Measurements from ENCODE around the gene GNB1. TPM values are rescaled to one million over a fixed set of nuclear protein-coding genes. Genes with fewer than 3 reads are reported as not detected.

The GNB1 gene
- total and polyA plus RNA-seq, 4 experiments from 2014 or later = 70.9 to 276 (median 197) TPM

DNA sequence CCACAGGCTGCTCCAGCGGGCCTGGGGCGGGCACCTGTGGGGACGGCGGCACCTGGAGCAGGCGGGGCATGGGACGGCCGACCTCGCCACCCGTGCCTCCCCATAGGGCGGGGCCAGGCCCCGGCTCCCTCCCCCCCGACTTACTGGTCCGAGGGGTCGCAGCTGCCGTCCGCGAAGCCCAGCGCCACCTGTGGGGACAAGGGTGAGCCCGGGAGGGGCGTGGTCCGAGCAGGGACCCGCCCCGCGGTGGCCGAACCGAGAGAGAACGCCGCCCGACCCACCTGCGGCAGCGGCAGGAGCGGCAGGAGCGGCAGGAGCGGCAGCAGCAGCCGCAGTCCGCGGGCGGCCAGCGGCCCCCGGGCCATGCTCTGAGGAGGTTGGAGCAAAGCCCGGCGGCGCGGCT, 28.0 kb upstream of the GNB1 start, which contains the start of gene TMEM52:
TSS of gene TMEM52 (minus strand) at position 379 of the 403 bp plus-strand sequence. CDS start at position 365, 14 bp downstream.
- Histone ChIP-seq H3K27ac (ENCODE audit: low read depth, low read length) (peak within 1 kb of the TSS; percentile 36), H3K9me3 (ENCODE audit: control insufficient read depth in 1 of 2, low read length in 2 of 2) (no peaks in the 10 kb centered on the region), H3K27me3 (ENCODE audit: insufficient read depth, low read length) (no peaks in the 10 kb centered on the region), H3K4me3 (ENCODE audit: low read length in 2 of 2) (peak within 1 kb of the TSS in 1 of 2 donors; percentile 68), H3K4me1 (ENCODE audit: insufficient read depth, low read length) (peaks cover 17% of the 10 kb centered on the region), H3K36me3 (ENCODE audit: insufficient read depth, low read length) (no peaks in the 10 kb centered on the region)
- Mint-ChIP-seq H3K9me3 (no peaks in the 10 kb centered on the region), H3K27me3 (peaks cover 0 to 1% of the 10 kb centered on the region in 2 donors), H3K36me3 (no peaks in the 10 kb centered on the region), H3K27ac (peak within 1 kb of the TSS; percentile 78 to 96 (median 88)), H3K4me1 (peaks cover 1 to 15% (median 6%) of the 10 kb centered on the region in 4 donors), H3K4me3 (peak within 1 kb of the TSS; percentile 24 to 81 (median 68))
- DNase-seq = no peak
- POLR2A ChIA-PET (ENCODE audit: partially characterized antibody) = interaction anchor here (0.6 to 1.5 kb wide), 2 partner anchors 139 to 513 kb away, joined by 3 read pairs; no protein-coding TSS in a partner anchor
- CTCF ChIA-PET (ENCODE audit: partially characterized antibody) = no interaction called here
- intact Hi-C loops (cut with micrococcal nuclease) = loop anchor here (1.0 kb wide), 2 partner anchors 10 to 286 kb away; no protein-coding TSS in a partner anchor

DNA sequence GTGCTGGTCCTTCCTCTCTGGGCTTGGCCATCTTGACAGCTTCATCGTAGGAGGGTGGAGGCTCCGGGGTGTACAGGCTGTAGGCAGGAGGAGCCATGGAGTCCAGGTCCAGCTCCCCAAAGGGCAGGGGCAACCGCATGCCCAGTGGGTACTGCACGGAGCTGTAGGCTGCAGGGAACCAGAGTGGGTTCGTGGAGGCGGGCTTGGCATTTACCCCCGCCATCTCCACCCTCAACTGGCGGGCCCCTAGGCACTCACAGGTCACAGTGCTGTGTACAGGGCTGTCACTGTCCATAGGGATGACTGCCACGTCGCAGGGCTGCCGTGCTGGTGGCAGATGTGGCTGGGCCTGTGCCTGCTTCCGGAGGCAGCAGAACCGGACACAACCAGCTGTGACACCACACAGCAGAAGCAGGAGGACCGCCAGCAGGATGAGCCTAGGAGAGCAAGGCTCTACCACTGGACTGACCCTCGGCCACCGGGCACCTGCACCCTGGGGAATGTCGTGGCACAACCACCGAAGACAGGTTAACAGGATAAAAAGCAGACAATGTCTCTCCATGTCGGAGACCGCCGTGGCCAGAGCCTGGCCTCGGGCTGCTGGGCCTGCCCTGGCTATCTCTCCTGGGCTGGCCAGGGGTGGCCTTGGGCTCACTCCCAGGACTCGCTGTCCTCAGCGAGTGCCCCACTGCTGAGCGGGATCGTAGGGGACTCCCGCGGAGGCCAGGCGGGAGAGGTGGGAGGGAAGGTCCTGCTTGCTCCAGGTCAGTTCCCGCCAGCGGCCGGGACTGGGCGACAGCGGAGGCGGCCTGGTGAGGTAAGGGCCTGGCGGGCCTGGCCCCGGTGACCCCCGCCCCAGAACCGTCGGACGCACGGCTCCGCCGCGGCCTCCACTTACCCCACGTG, 27.4 kb upstream of the GNB1 start:
- intact Hi-C loops (cut with micrococcal nuclease) = no loop called here
- no peaks in the 10 kb centered on the region for H3K9me3 ChIP-seq (ENCODE audit: control insufficient read depth in 1 of 2, low read length in 2 of 2)
- H3K36me3 ChIP-seq (ENCODE audit: insufficient read depth, low read length) = no peaks in the 10 kb centered on the region
- CTCF ChIA-PET (ENCODE audit: partially characterized antibody) = no interaction called here
- peak overlapping the region in 1 of 2 donors; percentile 68 for H3K4me3 ChIP-seq (ENCODE audit: low read length in 2 of 2)
- H3K27me3 ChIP-seq (ENCODE audit: insufficient read depth, low read length) = no peaks in the 10 kb centered on the region
- POLR2A ChIA-PET (ENCODE audit: partially characterized antibody) = interaction anchor here (0.6 to 1.5 kb wide), 2 partner anchors 138 to 512 kb away, joined by 3 read pairs; no protein-coding TSS in a partner anchor
- peak overlapping the region; percentile 20 for H3K27ac ChIP-seq (ENCODE audit: low read depth, low read length)
- H3K36me3 Mint-ChIP-seq = no peaks in the 10 kb centered on the region
- peak overlapping the region in 6 of 8 donors; percentile 42 to 81 (median 49) for H3K4me3 Mint-ChIP-seq
- peaks cover 1 to 15% (median 6%) of the 10 kb centered on the region in 4 donors for H3K4me1 Mint-ChIP-seq
- peaks cover 0 to 2% of the 10 kb centered on the region in 2 donors for H3K27me3 Mint-ChIP-seq
- no peak for DNase-seq
- peaks cover 17% of the 10 kb centered on the region for H3K4me1 ChIP-seq (ENCODE audit: insufficient read depth, low read length)
- H3K27ac Mint-ChIP-seq = no peak overlapping the region
- no peaks in the 10 kb centered on the region for H3K9me3 Mint-ChIP-seq

DNA sequence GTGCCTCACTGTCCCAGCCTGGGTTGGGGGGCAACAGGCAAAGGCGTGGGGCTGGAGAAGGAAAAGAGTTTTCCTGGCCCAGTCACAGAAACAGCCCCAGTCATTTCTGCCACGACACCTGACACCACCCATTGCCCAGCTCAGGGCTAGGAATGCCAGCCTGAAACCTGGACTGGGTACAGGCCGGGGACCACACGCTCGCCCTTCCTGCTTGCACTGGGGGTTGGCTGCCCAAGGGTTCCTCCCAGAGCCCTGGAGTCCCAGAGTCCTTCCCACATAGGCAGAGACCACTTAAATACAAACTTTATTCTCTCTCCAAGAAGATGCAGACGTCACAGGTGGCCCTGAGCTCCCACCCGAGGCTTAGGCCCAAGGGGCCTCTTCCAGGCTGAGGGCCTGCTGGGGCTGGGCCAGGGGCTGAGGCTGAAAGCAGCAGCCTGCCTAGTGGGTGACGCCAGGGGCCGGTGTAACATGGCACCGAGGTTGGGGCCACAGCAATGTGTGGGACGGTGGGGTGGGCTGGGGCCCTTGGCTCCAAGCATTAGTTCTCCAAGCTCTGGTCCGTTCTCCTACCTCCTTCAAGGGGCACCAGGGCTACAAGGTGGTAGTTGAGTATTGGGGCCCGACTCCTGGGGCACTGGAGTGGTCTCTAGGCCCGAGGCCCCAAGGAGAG, 26.6 kb upstream of the GNB1 start:
- Histone ChIP-seq H3K27me3 (ENCODE audit: insufficient read depth, low read length) (no peaks in the 10 kb centered on the region), H3K27ac (ENCODE audit: low read depth, low read length) (no peak overlapping the region), H3K36me3 (ENCODE audit: insufficient read depth, low read length) (no peaks in the 10 kb centered on the region), H3K4me1 (ENCODE audit: insufficient read depth, low read length) (peaks cover 17% of the 10 kb centered on the region), H3K4me3 (ENCODE audit: low read length in 2 of 2) (no peak overlapping the region), H3K9me3 (ENCODE audit: control insufficient read depth in 1 of 2, low read length in 2 of 2) (no peaks in the 10 kb centered on the region)
- POLR2A ChIA-PET (ENCODE audit: partially characterized antibody) = no interaction called here
- DNase-seq = no peak
- peaks cover 0 to 2% of the 10 kb centered on the region in 2 donors for H3K27me3 Mint-ChIP-seq
- peak overlapping the region in 2 of 8 donors; percentile 29 to 70 for H3K4me3 Mint-ChIP-seq
- CTCF ChIA-PET (ENCODE audit: partially characterized antibody) = no interaction called here
- intact Hi-C loops (cut with micrococcal nuclease) = no loop called here
- H3K4me1 Mint-ChIP-seq = peaks cover 1 to 15% (median 6%) of the 10 kb centered on the region in 4 donors
- H3K27ac Mint-ChIP-seq = no peak overlapping the region
- H3K36me3 Mint-ChIP-seq = no peaks in the 10 kb centered on the region
- H3K9me3 Mint-ChIP-seq = no peaks in the 10 kb centered on the region

DNA sequence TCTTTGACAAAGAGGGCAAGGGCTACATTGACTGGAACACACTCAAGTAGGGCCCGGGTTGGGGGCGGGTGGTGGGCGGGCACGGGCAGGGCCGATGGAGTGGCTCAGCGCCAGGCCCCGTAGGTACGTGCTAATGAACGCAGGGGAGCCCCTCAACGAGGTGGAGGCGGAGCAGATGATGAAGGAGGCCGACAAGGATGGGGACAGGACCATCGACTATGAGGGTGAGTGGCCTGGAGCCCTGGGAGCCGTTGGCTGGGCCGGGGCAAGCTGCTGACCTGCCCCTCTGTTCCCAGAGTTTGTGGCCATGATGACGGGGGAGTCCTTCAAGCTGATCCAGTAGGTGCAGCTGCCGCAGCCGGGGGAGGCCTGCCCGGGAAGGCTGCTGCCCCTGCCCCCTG, 26.0 kb upstream of the GNB1 start:
- intact Hi-C loops (cut with micrococcal nuclease) = no loop called here

DNA sequence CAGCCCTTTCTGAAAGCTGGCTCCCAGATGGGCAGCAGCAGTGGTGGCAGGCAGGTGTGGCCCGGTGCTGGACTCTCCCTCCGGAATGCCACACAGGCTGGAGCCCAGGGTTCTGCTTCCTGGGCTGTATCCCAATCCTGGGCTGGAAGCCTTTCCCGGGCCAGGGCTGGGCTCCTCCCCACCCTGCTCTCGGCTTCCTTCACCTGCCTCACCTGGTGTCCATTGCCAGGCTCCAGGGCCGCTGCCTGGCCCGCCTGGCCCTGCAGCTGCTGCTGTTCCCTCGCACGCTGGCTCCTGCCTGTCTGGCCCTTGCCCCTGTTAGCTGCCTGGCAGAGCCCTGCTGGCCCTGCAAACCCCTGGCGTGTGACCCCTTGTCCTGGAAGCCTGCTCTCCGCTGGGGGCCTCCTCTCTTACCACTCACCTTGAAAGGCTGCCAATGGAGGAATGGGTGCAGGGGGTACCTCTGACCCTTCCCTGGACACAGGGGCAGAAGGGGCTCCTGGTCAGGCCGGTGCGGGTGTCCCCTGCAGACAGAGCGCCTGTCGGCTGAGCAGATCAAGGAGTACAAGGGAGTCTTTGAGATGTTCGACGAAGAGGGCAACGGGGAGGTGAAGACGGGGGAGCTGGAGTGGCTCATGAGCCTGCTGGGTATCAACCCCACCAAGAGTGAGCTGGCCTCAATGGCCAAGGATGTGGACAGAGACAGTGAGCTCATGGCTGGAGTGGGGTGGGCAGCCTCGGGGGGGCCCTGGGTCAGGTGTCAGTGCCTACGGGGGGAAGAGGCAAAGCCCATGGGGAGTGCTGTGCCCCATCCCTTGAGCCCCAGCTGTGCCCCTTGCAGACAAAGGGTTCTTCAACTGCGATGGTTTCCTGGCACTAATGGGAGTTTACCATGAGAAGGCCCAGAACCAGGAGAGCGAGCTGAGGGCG, 25.3 kb upstream of the GNB1 start:
- peak overlapping the region in 1 of 7 donors; percentile 30 for H3K27ac Mint-ChIP-seq
- no peaks in the 10 kb centered on the region for H3K9me3 Mint-ChIP-seq

More for the DNA sequence above, 26.0 kb upstream of the GNB1 start:
- ChIA-PET POLR2A (ENCODE audit: partially characterized antibody) (no interaction called here), CTCF (ENCODE audit: partially characterized antibody) (no interaction called here)
- Histone ChIP-seq H3K4me1 (ENCODE audit: insufficient read depth, low read length) (peaks cover 17% of the 10 kb centered on the region), H3K36me3 (ENCODE audit: insufficient read depth, low read length) (no peaks in the 10 kb centered on the region), H3K9me3 (ENCODE audit: control insufficient read depth in 1 of 2, low read length in 2 of 2) (no peaks in the 10 kb centered on the region), H3K27me3 (ENCODE audit: insufficient read depth, low read length) (no peaks in the 10 kb centered on the region), H3K27ac (ENCODE audit: low read depth, low read length) (no peak overlapping the region), H3K4me3 (ENCODE audit: low read length in 2 of 2) (no peak overlapping the region)
- peaks cover 0 to 2% of the 10 kb centered on the region in 2 donors for H3K27me3 Mint-ChIP-seq
- H3K4me1 Mint-ChIP-seq = peaks cover 1 to 15% (median 6%) of the 10 kb centered on the region in 4 donors
- H3K4me3 Mint-ChIP-seq = peak overlapping the region in 1 of 8 donors; percentile 44
- no peaks in the 10 kb centered on the region for H3K9me3 Mint-ChIP-seq
- no peak overlapping the region for H3K27ac Mint-ChIP-seq
- no peaks in the 10 kb centered on the region for H3K36me3 Mint-ChIP-seq
- no peak for DNase-seq

DNA sequence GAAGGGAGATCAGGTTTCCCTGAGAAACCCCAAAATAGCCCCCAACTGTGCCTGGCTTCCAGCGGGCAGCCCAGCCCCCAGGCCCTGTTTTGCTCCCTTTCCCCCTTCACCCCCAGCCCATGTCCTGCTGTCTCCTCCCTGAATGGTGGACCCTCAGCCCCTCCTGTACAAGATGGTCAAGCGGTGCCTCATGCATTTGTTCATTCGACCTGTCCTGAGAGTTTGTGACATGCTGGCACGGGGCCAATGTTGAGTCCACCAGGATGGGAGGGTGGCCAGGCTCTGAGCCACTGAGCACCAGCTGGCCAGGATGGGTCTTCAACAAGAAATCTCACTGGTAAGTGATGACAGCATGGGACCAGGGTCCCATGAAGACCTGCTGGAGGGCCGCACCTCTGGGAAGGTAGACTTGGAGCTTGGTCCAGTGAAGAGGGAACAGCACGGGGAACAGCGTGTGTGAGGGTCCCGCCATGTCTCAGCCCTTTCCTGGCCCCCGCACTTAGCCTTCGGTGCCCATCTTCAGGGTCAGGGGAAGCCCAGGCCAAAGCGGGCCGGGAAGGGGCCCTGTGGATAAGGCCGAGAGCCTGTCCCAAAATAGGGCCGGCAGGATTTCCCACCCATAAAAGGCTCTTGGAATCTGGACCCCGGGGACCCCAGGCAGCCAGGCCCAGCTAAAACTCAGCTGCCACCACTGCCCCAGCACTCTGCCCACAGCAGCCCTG, 24.2 kb upstream of the GNB1 start, which contains the start of gene CALML6:
TSS of gene CALML6 (plus strand) at position 290 of the 722 bp plus-strand sequence. CDS start at position 311, 21 bp downstream.
- intact Hi-C loops (cut with micrococcal nuclease) = no loop called here
- DNase-seq = no peak
- H3K9me3 Mint-ChIP-seq = no peaks in the 10 kb centered on the region
- POLR2A ChIA-PET (ENCODE audit: partially characterized antibody) = no interaction called here
- no peak within 1 kb of the TSS for H3K27ac ChIP-seq (ENCODE audit: low read depth, low read length)
- CTCF ChIA-PET (ENCODE audit: partially characterized antibody) = no interaction called here
- H3K36me3 ChIP-seq (ENCODE audit: insufficient read depth, low read length) = no peaks in the 10 kb centered on the region
- H3K4me3 Mint-ChIP-seq = peak within 1 kb of the TSS in 1 of 8 donors; percentile 41
- no peaks in the 10 kb centered on the region for H3K36me3 Mint-ChIP-seq
- H3K4me1 ChIP-seq (ENCODE audit: insufficient read depth, low read length) = peaks cover 17% of the 10 kb centered on the region
- no peaks in the 10 kb centered on the region for H3K27me3 ChIP-seq (ENCODE audit: insufficient read depth, low read length)
- H3K27ac Mint-ChIP-seq = peak within 1 kb of the TSS in 1 of 7 donors; percentile 30
- peaks cover 3 to 19% (median 9%) of the 10 kb centered on the region in 4 donors for H3K4me1 Mint-ChIP-seq
- no peaks in the 10 kb centered on the region for H3K9me3 ChIP-seq (ENCODE audit: control insufficient read depth in 1 of 2, low read length in 2 of 2)
- H3K4me3 ChIP-seq (ENCODE audit: low read length in 2 of 2) = no peak within 1 kb of the TSS
- H3K27me3 Mint-ChIP-seq = peaks cover 0 to 2% of the 10 kb centered on the region in 2 donors

More for the DNA sequence above, 25.3 kb upstream of the GNB1 start:
- no peak for DNase-seq
- H3K4me3 ChIP-seq (ENCODE audit: low read length in 2 of 2) = no peak overlapping the region
- H3K36me3 ChIP-seq (ENCODE audit: insufficient read depth, low read length) = no peaks in the 10 kb centered on the region
- ChIA-PET POLR2A (ENCODE audit: partially characterized antibody) (no interaction called here), CTCF (ENCODE audit: partially characterized antibody) (no interaction called here)
- no peaks in the 10 kb centered on the region for H3K27me3 ChIP-seq (ENCODE audit: insufficient read depth, low read length)
- Mint-ChIP-seq H3K4me1 (peaks cover 1 to 15% (median 6%) of the 10 kb centered on the region in 4 donors), H3K4me3 (peak overlapping the region in 3 of 8 donors; percentile 20 to 57 (median 41)), H3K36me3 (no peaks in the 10 kb centered on the region), H3K27me3 (peaks cover 0 to 2% of the 10 kb centered on the region in 2 donors)
- H3K4me1 ChIP-seq (ENCODE audit: insufficient read depth, low read length) = peaks cover 17% of the 10 kb centered on the region
- intact Hi-C loops (cut with micrococcal nuclease) = no loop called here
- no peaks in the 10 kb centered on the region for H3K9me3 ChIP-seq (ENCODE audit: control insufficient read depth in 1 of 2, low read length in 2 of 2)
- no peak overlapping the region for H3K27ac ChIP-seq (ENCODE audit: low read depth, low read length)

Data from CD4-positive, alpha-beta memory T cell (primary cell).